Epithelial cell of proximal tubule (primary cell): ENCODE measurements around the gene RNF150. TPM values are rescaled to one million over a fixed set of nuclear protein-coding genes. Genes with fewer than 3 reads are reported as not detected.

Experiments used
- DNase-seq: peaks from one replicate; pipeline ENCODE4 v3.0.0-alpha.2; 2011; ENCODE audit warnings: low read depth
- H3K4me3 ChIP-seq: 2 replicates; pipeline ENCODE4 v1.5.1; 2011; ENCODE audit warnings: low read depth, mild to moderate bottlenecking, low read length
- total RNA-seq: library from RNA; depleted of rRNA; stranded (reverse); fragments of >200 nt; gene quantifications from 2 replicates; pipeline ENCODE4 v1.2.3, GENCODE V29; 2015
- TF ChIP-seq, protein P1 (sequence below): conservative IDR thresholded peaks from 2 replicates; pipeline ENCODE4 v1.5.1; 2012; ENCODE audit warnings: low read depth, mild to moderate bottlenecking, low read length

Gene RNF150
- total RNA-seq, 1 donor from 2014 or later, result 0.69 TPM

DNA sequence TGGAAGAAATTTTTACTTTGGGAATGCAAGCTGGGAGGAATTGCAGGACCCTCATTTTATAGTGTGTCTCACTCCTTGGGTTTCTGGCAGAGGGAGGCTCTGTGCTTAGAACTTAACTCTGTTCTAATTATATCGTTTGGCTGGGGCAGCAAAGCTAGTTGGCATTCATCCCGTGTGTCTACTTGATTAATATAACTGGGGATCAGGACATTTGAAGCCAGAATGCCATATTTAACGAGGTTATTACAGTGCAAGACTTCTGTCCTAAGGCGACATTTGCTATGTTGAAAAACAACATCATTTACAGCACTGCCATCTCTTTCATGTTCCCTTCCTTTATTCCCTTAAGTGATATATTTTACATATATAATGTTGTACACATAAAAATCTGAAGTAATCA lies 198.0 kb downstream of the RNF150 start:
- TF ChIP-seq, protein P1, sequence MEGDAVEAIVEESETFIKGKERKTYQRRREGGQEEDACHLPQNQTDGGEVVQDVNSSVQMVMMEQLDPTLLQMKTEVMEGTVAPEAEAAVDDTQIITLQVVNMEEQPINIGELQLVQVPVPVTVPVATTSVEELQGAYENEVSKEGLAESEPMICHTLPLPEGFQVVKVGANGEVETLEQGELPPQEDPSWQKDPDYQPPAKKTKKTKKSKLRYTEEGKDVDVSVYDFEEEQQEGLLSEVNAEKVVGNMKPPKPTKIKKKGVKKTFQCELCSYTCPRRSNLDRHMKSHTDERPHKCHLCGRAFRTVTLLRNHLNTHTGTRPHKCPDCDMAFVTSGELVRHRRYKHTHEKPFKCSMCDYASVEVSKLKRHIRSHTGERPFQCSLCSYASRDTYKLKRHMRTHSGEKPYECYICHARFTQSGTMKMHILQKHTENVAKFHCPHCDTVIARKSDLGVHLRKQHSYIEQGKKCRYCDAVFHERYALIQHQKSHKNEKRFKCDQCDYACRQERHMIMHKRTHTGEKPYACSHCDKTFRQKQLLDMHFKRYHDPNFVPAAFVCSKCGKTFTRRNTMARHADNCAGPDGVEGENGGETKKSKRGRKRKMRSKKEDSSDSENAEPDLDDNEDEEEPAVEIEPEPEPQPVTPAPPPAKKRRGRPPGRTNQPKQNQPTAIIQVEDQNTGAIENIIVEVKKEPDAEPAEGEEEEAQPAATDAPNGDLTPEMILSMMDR, result no peak
- no peak overlapping the region for H3K4me3 ChIP-seq
- DNase-seq, result no peak

DNA sequence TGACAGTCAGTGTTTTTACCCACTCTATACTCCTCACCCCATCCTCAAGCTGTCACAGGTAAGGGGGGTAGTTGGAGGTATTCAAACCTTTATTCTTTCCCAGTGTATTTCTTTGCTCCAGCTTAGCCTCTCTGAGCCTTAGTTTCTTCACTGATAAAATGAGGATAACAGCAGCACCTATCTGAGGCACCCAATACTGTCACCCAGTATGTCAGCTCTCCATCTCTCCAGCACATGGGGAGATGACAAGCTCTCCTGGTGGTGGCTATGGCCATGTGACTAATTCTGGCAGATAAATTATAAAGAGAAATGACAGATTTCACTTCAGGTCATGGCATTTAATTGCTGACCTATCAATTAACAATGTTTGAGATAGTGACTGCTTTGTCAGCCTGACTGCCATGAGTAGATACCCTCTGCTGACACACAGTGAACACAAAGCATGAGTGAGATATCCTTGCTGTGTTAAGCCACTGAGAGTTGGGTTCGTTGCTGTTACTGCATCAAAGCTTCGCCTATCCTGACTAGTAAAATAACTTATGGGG lies 200.7 kb downstream of the RNF150 start:
- no peak overlapping the region for H3K4me3 ChIP-seq
- DNase-seq, result no peak
- TF ChIP-seq, protein P1, result no peak

DNA sequence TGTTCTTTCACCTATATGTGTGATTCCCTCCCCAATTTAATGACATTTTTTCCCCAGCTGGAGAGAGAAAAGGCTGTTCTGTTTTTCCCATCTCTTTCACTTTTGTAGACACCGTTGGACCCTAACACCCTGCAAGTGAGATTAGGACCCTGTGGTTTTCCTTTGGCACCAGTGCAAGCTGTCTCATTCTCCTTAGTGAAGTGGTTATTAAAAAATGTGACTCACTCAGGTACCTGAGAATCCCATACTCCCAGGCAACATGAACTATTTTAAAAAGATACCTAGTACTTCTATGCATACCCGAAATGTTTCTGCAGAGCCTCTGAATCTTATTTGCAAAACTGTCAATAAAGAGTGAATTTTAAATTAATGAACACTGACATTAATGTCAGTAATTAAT lies 201.4 kb downstream of the RNF150 start:
- no peak overlapping the region for H3K4me3 ChIP-seq
- DNase-seq, result no peak
- TF ChIP-seq, protein P1, result no peak

DNA sequence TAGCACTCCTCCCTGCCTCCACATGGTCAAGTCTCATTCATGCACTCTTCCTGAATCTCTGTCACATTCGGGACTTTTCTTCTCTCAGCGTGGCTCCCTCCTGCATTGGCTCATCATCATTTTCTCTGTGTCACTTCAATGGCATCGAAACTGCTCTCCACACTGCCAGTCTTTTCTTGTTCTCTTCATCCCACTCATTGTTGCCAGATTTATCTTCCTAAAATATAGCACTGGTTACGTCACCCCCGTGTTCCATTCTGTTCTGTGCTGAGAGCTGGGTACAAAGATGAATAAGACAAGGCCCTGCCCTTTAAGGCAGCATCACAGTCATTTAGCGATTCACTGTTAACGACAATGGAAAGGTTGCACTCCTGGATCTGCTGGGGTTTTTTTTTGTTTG lies 202.7 kb downstream of the RNF150 start:
- no peak for DNase-seq
- TF ChIP-seq, protein P1, result no peak
- H3K4me3 ChIP-seq, result no peak overlapping the region

DNA sequence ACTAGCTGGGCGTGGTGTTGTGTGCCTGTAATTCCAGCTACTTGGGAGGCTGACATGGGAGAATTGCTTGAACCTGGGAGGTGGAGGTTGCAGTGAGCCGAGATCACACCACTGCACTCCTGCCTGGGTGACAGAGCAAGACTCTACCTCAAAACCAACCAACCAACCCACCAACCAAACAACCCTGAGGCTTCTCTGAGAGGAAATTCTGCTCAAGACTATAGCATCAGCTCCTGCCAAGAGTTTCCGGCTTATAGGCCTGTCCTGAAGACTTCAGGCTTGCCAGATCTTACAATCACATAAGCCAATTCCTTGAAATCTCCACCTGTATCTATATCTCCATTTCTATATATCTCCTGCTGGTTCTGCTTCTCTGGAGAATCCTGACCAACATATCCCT lies 203.3 kb downstream of the RNF150 start:
- TF ChIP-seq, protein P1, result no peak
- DNase-seq, result no peak
- no peak overlapping the region for H3K4me3 ChIP-seq

DNA sequence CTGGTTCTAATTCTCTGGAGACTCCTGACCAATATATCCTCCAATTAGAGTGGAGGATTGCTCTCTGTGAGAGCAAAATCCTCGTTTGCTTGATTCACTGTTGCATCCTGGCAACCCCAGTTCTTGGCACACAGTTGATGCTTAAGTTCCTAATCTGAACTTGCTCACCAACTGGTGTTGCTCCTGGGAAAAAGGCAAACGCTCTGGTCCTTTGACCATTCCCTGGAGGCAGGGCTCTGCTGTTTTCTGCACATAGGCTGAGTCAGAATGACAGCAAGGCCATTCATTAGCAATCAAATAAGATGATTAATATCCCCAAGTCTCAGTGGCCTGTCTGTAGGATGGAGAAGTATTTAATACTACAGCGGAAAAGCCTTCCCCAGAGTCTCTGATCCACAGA lies 204.4 kb downstream of the RNF150 start:
- DNase-seq, result no peak
- no peak overlapping the region for H3K4me3 ChIP-seq
- TF ChIP-seq, protein P1, result no peak

DNA sequence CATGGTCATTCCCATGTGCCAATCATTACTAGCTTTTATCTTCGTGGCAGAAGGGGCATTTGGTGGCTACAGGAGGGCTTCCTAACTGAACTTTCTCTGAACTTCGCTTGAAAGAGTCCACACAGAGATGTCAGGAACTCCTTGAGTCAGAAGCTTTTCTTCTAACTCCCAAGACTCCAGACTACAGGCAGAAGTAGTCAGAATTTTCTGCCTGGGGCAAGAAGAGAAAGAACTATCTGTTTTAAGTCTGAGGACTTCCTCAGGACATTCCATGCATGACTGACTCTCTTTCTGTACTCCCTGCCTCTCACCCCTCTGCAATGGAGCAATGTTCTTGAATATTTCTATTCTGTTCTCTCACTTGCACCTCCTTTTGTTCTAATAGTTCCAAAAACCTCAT lies 206.6 kb downstream of the RNF150 start:
- TF ChIP-seq, protein P1, result no peak

More for the DNA sequence above, 206.6 kb downstream of the RNF150 start:
- DNase-seq, result no peak
- no peak overlapping the region for H3K4me3 ChIP-seq
